ENCODE measurements around the gene GNAL.

GNAL gene

DNA sequence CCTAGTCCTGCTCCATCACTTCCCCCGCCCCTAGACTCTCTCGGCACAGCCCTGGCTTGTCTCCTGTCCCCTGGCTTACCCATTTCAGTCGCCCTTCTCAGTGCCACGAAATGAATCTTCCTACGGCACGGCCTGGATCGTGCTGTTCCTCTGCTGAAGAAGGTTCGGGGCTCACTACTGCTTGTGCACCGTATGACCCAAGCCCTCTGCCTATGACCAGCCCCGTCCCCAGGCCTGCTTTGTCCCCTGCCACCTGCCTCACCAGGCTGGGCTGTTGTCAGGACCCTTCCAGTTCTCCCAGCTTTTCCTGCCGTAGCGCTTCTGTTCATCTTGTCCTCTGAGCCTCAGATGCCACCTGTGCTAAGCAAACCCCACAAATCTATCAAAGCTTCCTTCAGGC is 176.0 kb downstream of the GNAL start:
- H3K4me3 ChIP-seq (ENCODE audit: low read length), result no peak overlapping the region
- TF ChIP-seq, protein P1, sequence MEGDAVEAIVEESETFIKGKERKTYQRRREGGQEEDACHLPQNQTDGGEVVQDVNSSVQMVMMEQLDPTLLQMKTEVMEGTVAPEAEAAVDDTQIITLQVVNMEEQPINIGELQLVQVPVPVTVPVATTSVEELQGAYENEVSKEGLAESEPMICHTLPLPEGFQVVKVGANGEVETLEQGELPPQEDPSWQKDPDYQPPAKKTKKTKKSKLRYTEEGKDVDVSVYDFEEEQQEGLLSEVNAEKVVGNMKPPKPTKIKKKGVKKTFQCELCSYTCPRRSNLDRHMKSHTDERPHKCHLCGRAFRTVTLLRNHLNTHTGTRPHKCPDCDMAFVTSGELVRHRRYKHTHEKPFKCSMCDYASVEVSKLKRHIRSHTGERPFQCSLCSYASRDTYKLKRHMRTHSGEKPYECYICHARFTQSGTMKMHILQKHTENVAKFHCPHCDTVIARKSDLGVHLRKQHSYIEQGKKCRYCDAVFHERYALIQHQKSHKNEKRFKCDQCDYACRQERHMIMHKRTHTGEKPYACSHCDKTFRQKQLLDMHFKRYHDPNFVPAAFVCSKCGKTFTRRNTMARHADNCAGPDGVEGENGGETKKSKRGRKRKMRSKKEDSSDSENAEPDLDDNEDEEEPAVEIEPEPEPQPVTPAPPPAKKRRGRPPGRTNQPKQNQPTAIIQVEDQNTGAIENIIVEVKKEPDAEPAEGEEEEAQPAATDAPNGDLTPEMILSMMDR (IDR thresholded peaks at IDR 0.05; ENCODE audit: insufficient read depth, low read depth, low read length, missing control alignments), result no peak
- no peak for DNase-seq (ENCODE audit: low read depth)

- TF ChIP-seq, protein P1 (IDR thresholded peaks at IDR 0.05; ENCODE audit: insufficient read depth, low read depth, low read length, missing control alignments), result no peak
- no peak for DNase-seq (ENCODE audit: low read depth)
- no peak overlapping the region for H3K4me3 ChIP-seq (ENCODE audit: low read length)
Measured at GRCh38 chr18:11866329-11866728, 177.3 kb downstream of the GNAL start.

- TF ChIP-seq, protein P1 (IDR thresholded peaks at IDR 0.05; ENCODE audit: insufficient read depth, low read depth, low read length, missing control alignments), result no peak
- H3K4me3 ChIP-seq (ENCODE audit: low read length), result no peak overlapping the region
- no peak for DNase-seq (ENCODE audit: low read depth)
Measured at GRCh38 chr18:11866764-11867163, 177.7 kb downstream of the GNAL start.

- no peak overlapping the region for H3K4me3 ChIP-seq (ENCODE audit: low read length)
- TF ChIP-seq, protein P1 (IDR thresholded peaks at IDR 0.05; ENCODE audit: insufficient read depth, low read depth, low read length, missing control alignments), result no peak
- DNase-seq (ENCODE audit: low read depth), result no peak
Measured at GRCh38 chr18:11868230-11868629, 179.2 kb downstream of the GNAL start.

DNA sequence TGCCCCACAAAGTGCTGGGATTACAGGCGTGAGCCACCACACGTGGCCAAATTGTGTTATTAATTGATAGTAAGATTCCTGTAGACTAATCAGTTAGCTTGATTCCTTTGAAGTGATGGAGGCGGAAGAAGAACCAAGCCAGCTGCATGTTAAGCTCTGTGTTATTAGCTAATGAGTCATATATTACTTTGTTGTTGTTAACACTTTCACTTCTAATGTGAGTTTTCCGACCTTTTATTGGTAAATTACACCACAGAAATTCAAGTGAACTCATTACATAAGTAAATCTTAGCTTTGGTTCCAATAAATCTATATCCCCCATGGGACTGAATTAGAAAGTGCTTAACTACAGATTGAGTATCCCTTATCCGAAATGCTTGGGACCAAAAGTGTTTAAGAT is 182.4 kb downstream of the GNAL start:
- H3K4me3 ChIP-seq (ENCODE audit: low read length), result no peak overlapping the region
- DNase-seq (ENCODE audit: low read depth), result peak; percentile 54
- TF ChIP-seq, protein P1 (IDR thresholded peaks at IDR 0.05; ENCODE audit: insufficient read depth, low read depth, low read length, missing control alignments), result no peak

- TF ChIP-seq, protein P1 (IDR thresholded peaks at IDR 0.05; ENCODE audit: insufficient read depth, low read depth, low read length, missing control alignments), result peak; percentile 79
- peak; percentile 61 for DNase-seq (ENCODE audit: low read depth)
- no peak overlapping the region for H3K4me3 ChIP-seq (ENCODE audit: low read length)
Measured at GRCh38 chr18:11872479-11873136, 183.5 kb downstream of the GNAL start.
